ENCODE measurements around the gene GGA1.
"Not testable (repeated sequence)": the region's sequence is repeated elsewhere in the genome, so short reads cannot be mapped to it uniquely, and the experiment has no call there.

The GGA1 gene

GRCh38 chr22:37610153-37610475 lies 1.5 kb downstream of the GGA1 start:
- DNase-seq: not testable (repeated sequence)

GRCh38 chr22:37610480-37611129 lies 2.0 kb downstream of the GGA1 start:
- no peak for DNase-seq

GRCh38 chr22:37611207-37611606 lies 2.6 kb downstream of the GGA1 start:
- DNase-seq: no peak

GRCh38 chr22:37616201-37617083 lies 7.8 kb downstream of the GGA1 start:
- DNase-seq: no peak

GRCh38 chr22:37617431-37617830 lies 8.8 kb downstream of the GGA1 start:
- DNase-seq: no peak

- DNase-seq: no peak
These were observed 9.5 kb downstream of the GGA1 start for GRCh38 chr22:37618072-37618656.

GRCh38 chr22:37618674-37619073 lies 10.0 kb downstream of the GGA1 start:
- no peak for DNase-seq

GRCh38 chr22:37619991-37620390 lies 11.4 kb downstream of the GGA1 start:
- no peak for DNase-seq

- DNase-seq: no peak
These were observed 12.8 kb downstream of the GGA1 start for GRCh38 chr22:37621352-37621860.

GRCh38 chr22:37623075-37624016 lies 14.7 kb downstream of the GGA1 start:
- peak; percentile 52 to 79 (median 70) for DNase-seq

GRCh38 chr22:37624017-37624365 lies 15.4 kb downstream of the GGA1 start:
- DNase-seq: no peak

GRCh38 chr22:37624876-37625275 lies 16.2 kb downstream of the GGA1 start:
- DNase-seq: no peak

- no peak for DNase-seq
These were observed 17.1 kb downstream of the GGA1 start for GRCh38 chr22:37625737-37626136.

- DNase-seq: no peak
These were observed 17.5 kb downstream of the GGA1 start for GRCh38 chr22:37626144-37626543.

GRCh38 chr22:37626556-37627075 lies 18.0 kb downstream of the GGA1 start:
- no peak for DNase-seq

- DNase-seq: peak in 1 of 6 experiments; percentile 67
These were observed 18.5 kb downstream of the GGA1 start for GRCh38 chr22:37627121-37627520.

- DNase-seq: peak; percentile 40 to 71 (median 60)
These were observed 18.9 kb downstream of the GGA1 start for GRCh38 chr22:37627545-37627944.

- no peak for DNase-seq
These were observed 20.2 kb downstream of the GGA1 start for GRCh38 chr22:37628830-37629229.

- DNase-seq: no peak
These were observed 21.3 kb downstream of the GGA1 start for GRCh38 chr22:37629928-37630327.

- no peak for DNase-seq
These were observed 22.3 kb downstream of the GGA1 start for GRCh38 chr22:37630839-37631435.

- no peak for DNase-seq
These were observed 23.0 kb downstream of the GGA1 start for GRCh38 chr22:37631448-37632173.
